MV-4-11 (cell line): ENCODE data around the gene STXBP6.

ENCODE experiments used
- DNase-seq: peaks from one replicate; lab custom pipeline; 2025; lab: John Stamatoyannopoulos, UW

The STXBP6 gene

GRCh38 chr14:25049568-25050268 is at the start of gene STXBP6:
Gene STXBP6, minus strand, starts transcription at chr14:25050147. Its CDS starts 75,329 bp downstream, at chr14:24974818.
- peak; percentile 10 for DNase-seq

- no peak for DNase-seq
These were observed 47.2 kb upstream of the STXBP6 start for GRCh38 chr14:25097120-25097519.

DNA sequence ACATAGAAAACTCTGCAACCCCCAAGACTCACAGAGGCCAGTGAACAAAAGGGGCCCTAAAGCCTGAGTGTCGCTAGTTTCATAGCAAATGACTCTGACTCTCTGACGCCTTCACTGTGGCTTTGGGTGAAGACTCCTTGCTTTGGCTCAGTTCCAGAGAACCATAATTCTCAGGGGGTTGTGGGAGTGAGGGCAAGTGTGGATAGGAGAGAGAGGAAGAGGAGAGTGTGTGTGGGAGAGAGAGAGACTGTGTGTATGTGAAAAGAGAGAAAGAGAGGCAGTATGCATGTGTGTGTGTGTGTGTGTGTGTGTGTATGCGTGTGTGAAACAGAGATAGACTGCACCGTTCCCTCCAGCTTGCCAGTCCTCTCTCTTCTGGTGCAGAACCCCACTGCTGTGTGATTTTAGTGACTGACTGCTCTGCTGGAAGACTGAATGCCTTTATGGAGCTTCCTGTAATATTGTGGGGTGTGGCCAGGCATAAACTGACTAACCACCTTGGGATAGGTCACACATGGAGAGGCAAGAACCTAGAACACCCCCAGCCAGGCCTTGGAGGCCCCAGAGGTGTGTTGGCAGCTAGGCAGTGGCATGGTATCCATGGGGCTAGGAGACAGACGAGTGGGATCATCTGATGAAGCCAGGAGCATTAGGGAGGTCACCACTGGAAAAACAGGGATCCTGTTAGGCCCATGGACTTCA is 45.9 kb upstream of the STXBP6 start:
- peak; percentile 79 for DNase-seq

- DNase-seq = peak; percentile 73
These were observed 44.4 kb upstream of the STXBP6 start for GRCh38 chr14:25094171-25094907.

GRCh38 chr14:25092258-25092740 is 42.4 kb upstream of the STXBP6 start:
- no peak for DNase-seq

DNA sequence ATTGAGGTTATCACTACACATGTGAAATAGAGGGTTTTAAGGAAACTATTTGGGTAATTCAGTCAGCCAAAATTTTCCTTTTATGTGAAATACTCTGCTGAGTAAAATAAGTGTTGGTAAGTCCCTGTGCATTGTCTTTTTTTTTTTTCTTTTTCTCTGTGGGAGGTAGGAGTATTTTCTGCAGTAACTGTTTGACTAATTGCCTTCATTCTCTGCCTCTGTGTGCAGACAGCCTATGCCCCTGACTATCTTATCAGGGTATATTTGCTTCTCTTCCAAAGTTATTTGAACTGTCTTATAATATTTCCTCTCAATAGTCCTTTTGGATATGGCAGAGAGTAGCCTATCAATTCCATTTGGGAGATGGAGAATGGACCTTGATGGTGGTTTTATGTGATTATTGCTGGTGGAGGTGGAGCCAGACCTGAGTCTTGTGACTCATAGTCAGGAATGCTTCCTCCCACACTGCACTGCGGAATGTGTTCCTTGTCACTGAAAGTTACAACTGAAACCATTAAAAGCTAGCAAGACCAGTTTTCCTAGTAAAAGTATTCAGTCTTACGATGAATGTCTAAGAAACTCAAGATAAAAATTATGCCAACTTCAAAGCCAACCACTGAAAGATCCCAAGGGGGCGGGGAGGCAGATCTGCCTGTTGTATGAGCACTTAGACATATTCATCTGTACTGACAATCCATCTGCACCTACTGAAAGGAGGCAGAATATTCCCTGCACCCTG is 40.9 kb upstream of the STXBP6 start:
- DNase-seq = no peak

DNA sequence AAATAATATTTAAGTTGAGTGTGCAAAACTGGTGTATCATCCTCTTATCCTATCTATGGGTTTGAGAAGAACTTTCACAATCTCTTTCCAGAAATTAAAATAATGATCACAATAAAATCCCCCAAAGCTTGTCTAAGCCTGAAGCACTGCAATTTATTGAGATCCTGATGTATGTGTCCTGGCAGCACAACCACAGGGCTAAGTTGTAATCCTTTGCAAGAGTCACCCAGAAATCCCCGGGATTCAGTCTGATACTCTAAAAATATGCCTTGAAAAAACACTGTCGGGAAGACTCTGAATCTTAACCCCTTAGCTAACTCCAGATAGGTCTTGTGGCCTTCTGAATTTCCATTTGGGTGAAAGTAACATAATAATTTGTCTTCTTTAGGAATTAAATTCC is 40.3 kb upstream of the STXBP6 start:
- no peak for DNase-seq

GRCh38 chr14:25089496-25089895 is 39.5 kb upstream of the STXBP6 start:
- DNase-seq = no peak

- DNase-seq = peak; percentile 31
These were observed 37.0 kb upstream of the STXBP6 start for GRCh38 chr14:25086821-25087396.

DNA sequence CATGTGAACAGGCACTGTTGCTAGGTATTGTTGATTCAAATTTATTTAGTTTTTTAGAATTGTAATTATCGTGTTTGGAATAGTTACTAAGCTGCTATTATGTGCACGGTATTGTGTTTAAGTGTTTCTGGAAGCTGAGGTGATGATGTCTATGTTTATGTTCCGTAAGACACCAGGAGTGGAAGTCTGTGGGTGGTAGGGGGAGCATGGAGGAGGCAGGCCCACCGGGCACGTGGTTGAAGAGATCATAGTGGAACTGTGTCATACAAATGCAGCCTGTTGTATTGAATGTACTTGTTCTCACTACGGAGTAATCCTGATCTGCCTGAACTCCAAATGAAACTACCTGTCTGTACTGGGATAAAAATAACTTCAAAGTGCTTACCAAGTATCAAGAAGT is 36.1 kb upstream of the STXBP6 start:
- DNase-seq = no peak

DNA sequence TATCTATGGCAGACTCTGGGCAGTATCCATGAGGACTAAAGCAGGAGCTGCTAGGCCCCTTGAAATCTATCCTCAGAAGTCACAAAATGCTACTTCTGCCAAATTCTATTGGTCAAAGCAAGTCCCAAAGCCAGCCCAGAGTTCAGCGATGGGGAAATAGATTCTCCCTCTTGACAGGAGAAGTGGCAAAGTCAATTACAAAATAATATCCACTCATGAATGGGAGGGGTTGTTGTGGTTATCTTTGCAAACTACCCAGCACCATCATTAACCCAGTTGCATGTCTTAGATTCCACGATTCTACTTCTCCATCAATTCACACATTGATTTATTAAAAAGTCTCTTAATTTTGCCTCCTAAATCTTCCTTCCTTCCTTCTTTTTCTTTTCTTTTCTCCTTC is 30.7 kb upstream of the STXBP6 start:
- peak; percentile 18 for DNase-seq

- DNase-seq = no peak
These were observed 29.4 kb upstream of the STXBP6 start for GRCh38 chr14:25079311-25079710.

DNA sequence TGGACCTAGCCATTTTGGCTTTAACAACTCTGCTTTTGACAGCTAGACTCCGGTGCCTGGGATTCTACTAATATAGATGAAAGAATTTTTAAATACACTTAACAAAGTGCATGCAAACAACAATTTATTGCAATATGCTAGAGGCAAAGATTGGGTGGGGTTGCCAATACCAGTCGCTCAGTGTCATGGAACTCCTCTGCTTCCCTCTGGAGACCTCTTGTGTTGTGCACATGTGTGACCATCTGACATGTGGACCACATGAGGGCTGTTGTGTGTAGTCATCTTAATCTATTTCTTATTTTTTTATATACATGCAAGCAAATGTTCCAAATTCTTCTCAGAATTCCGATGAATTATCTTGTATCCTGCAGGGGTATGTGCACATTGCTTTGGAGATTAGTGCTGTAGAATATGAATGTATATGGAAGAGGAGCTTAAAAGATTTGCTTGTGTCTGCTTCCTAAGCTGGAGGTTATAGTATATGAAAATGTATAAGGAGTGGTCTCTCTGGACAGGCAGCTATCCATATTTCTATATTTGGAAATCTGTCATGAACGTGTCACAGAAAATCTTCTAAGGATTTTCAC is 24.2 kb upstream of the STXBP6 start:
- no peak for DNase-seq

GRCh38 chr14:25069879-25070278 is 19.9 kb upstream of the STXBP6 start:
- DNase-seq = no peak

- peak; percentile 7 for DNase-seq
These were observed 17.7 kb upstream of the STXBP6 start for GRCh38 chr14:25067600-25067999.

DNA sequence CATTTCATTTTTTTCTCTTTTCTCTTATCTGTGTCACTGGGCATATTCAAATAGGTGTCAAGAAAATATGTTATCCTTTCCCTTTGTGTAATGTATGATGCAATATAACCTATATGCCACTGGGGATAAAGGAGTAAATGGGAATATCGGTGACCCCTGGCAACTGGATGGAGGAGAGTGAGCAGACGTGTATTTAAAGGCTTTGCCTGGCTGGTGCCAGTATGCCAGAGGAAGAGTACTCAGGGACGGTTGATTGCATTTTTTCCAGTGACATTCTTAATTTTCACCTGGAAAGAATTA is 12.0 kb upstream of the STXBP6 start:
- no peak for DNase-seq

DNA sequence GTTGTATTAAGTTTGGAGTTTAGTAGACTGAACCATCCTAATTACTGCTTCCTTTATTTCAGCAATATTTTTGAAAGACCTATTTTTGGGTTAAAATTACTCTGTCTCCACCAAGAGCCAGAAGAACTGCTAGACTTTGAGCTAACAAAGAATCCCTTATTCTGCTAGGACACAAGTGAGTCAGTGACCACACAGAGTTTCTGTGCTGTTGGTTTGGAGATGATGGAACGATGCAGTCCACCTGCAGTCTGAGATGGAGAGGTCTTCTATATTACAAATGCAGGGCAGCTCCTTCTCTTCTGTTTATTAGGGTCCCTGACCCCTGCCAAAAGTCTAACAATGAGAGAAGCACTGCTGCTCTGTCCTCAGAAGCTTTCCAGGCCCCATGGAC is 6.7 kb upstream of the STXBP6 start:
- DNase-seq = no peak

DNA sequence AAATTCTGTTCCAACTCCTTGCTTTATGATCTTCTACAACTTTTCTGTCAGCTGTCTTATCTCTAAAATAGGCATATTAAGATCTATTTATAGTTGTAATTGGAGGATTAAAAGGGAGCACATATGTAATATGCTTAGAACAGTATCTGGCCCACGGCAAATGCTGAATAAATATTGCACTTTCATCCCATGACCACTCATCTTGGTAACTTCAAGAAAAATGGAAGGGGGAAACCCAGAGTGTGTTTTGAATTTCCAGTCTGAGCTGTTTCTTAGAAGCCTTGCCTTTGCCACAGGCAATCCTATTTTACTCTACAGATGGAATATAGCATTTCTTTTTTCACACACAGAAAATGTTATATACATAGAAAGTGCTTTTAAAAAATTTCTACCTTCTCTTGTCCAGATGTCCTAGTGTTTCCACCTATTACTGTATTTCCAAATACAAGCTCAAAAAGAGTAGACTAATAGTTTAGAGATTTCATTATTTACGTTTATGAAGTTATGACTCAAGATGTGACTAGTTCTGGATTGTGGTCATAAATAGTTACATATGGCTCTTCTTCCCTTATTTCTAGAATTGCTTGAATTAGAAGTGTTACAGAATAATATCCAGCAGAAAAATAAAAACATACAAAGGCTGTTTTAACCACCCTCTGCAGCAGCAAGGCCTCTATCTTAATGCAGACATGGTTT is 6.2 kb upstream of the STXBP6 start:
- DNase-seq = no peak

DNA sequence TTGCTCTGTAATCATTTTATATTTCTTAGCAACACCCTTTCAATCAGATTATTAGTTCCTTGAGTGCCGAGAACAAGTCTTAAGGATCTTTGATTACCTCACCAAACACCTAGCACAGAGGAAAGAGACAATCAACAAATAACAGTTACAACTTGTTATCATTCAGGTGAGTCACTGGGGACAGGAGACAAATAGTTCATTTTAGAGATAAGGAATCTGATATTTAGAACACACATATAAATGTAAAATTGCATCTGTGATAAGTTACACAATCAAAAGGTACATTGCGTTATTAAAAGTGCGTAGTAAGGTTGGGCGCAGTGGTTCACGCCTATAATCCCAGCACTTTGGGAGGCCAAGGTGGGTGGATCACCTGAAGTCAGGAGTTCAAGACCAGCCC is 5.1 kb upstream of the STXBP6 start:
- DNase-seq = no peak

GRCh38 chr14:25053585-25053984 is 3.6 kb upstream of the STXBP6 start:
- DNase-seq = no peak

- no peak for DNase-seq
These were observed 3.0 kb upstream of the STXBP6 start for GRCh38 chr14:25052921-25053320.
